ENCODE data around the gene GLIPR1.

DNA sequence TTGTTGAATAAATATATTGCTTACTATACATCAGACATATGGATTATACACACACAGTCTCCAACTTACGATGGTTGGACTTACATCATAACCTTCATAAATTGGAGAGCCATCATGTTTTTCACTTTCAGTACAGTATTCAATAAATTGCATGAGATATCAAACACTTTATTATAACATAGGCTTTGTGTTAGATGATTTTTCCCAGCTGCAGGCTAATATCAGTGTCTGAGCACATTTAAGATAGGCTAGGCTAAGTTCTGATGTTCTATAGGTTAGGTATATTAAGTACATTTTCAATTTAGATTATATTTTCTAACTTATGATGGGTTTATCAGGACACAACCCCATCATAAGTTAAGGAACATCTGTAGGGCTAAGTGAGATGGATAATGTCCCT is 48.8 kb downstream of the GLIPR1 start:
- TF ChIP-seq, protein P1, sequence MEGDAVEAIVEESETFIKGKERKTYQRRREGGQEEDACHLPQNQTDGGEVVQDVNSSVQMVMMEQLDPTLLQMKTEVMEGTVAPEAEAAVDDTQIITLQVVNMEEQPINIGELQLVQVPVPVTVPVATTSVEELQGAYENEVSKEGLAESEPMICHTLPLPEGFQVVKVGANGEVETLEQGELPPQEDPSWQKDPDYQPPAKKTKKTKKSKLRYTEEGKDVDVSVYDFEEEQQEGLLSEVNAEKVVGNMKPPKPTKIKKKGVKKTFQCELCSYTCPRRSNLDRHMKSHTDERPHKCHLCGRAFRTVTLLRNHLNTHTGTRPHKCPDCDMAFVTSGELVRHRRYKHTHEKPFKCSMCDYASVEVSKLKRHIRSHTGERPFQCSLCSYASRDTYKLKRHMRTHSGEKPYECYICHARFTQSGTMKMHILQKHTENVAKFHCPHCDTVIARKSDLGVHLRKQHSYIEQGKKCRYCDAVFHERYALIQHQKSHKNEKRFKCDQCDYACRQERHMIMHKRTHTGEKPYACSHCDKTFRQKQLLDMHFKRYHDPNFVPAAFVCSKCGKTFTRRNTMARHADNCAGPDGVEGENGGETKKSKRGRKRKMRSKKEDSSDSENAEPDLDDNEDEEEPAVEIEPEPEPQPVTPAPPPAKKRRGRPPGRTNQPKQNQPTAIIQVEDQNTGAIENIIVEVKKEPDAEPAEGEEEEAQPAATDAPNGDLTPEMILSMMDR (IDR thresholded peaks at IDR 0.05): no peak
- no peak for TF ChIP-seq EP300 (IDR thresholded peaks at IDR 0.05)
- TF ChIP-seq POLR2AphosphoS5 (IDR thresholded peaks at IDR 0.05): no peak
